Parathyroid adenoma (tissue), 2 donors: ENCODE results near the gene UTP11.

Source experiments
- H2AFZ ChIP-seq: fragments of 300-600 bp; sonication (generic); one replicate; pipeline ENCODE4 v1.7.0; 2017; ENCODE audit warnings: antibody characterized with exemption, mild to moderate bottlenecking
- H3K27ac ChIP-seq: fragments of 300-600 bp; sonication (generic); one replicate; pipeline ENCODE4 v1.7.0; 2017
- H3K27me3 ChIP-seq: fragments of 300-600 bp; sonication (generic); one replicate; pipeline ENCODE4 v1.7.0; 2017; ENCODE audit warnings: low read length; ENCODE audit not compliant: control insufficient read depth, insufficient read depth
- H3K36me3 ChIP-seq: fragments of 300-600 bp; sonication (generic); one replicate; pipeline ENCODE4 v1.7.0; 2017; ENCODE audit warnings: low read length; ENCODE audit not compliant: control insufficient read depth, insufficient read depth
- H3K4me1 ChIP-seq: fragments of 300-600 bp; sonication (generic); one replicate; pipeline ENCODE4 v1.7.0; 2017; ENCODE audit warnings: control low read depth
- H3K4me2 ChIP-seq: fragments of 300-600 bp; sonication (generic); one replicate; pipeline ENCODE4 v1.7.0; 2017; ENCODE audit warnings: low read length
- H3K4me3 ChIP-seq: fragments of 300-600 bp; sonication (generic); one replicate; pipeline ENCODE4 v1.7.0; 2017; ENCODE audit warnings: low read depth, low read length
- H3K79me2 ChIP-seq: fragments of 300-600 bp; sonication (generic); one replicate; pipeline ENCODE4 v1.7.0; 2017; ENCODE audit warnings: control low read depth
- H3K9ac ChIP-seq: fragments of 300-600 bp; sonication (generic); one replicate; pipeline ENCODE4 v1.7.0; 2017; ENCODE audit warnings: mild to moderate bottlenecking
- H3K9me3 ChIP-seq: fragments of 300-600 bp; sonication (generic); one replicate; pipeline ENCODE4 v1.7.0; 2017; ENCODE audit warnings: low read length; ENCODE audit not compliant: control insufficient read depth
- CTCF ChIP-seq: fragments of 300-600 bp; sonication (generic); IDR thresholded peaks from one replicate; pipeline ENCODE4 v1.7.0; 2017; ENCODE audit warnings: antibody characterized with exemption, mild to moderate bottlenecking
- donor health status: primary hyperparathyroidism.

UTP11 gene

GRCh38 chr1:38028105-38028591, 15.6 kb downstream of the UTP11 start:
- no peaks in the 10 kb centered on the region for H3K9me3 ChIP-seq
- no peak for TF ChIP-seq CTCF
- H3K79me2 ChIP-seq, result no peaks in the 10 kb centered on the region
- H3K36me3 ChIP-seq, result no peaks in the 10 kb centered on the region
- no peak overlapping the region for H3K27ac ChIP-seq
- no peak overlapping the region for H2AFZ ChIP-seq
- no peak overlapping the region for H3K4me3 ChIP-seq
- no peak overlapping the region for H3K4me2 ChIP-seq
- H3K27me3 ChIP-seq, result no peaks in the 10 kb centered on the region
- H3K9ac ChIP-seq, result no peak overlapping the region
- H3K4me1 ChIP-seq, result peaks cover 10% of the 10 kb centered on the region

GRCh38 chr1:38028671-38029070, 16.1 kb downstream of the UTP11 start:
- Histone ChIP-seq H3K4me3 (no peak overlapping the region), H3K27me3 (no peaks in the 10 kb centered on the region), H3K79me2 (no peaks in the 10 kb centered on the region), H3K9me3 (no peaks in the 10 kb centered on the region), H3K27ac (no peak overlapping the region), H3K36me3 (no peaks in the 10 kb centered on the region), H3K9ac (no peak overlapping the region), H3K4me2 (no peak overlapping the region), H3K4me1 (peaks cover 10% of the 10 kb centered on the region), H2AFZ (no peak overlapping the region)
- TF ChIP-seq CTCF, result no peak

GRCh38 chr1:38029081-38029681, 16.6 kb downstream of the UTP11 start:
- Histone ChIP-seq H3K36me3 (no peaks in the 10 kb centered on the region), H3K9me3 (no peaks in the 10 kb centered on the region), H3K4me1 (peaks cover 10% of the 10 kb centered on the region), H3K4me3 (no peak overlapping the region), H2AFZ (peak overlapping the region; percentile 64), H3K27me3 (no peaks in the 10 kb centered on the region), H3K79me2 (no peaks in the 10 kb centered on the region), H3K4me2 (peak overlapping the region; percentile 24), H3K9ac (no peak overlapping the region), H3K27ac (no peak overlapping the region)
- TF ChIP-seq CTCF, result no peak

GRCh38 chr1:38029685-38030511, 17.4 kb downstream of the UTP11 start:
- no peak for TF ChIP-seq CTCF
- no peaks in the 10 kb centered on the region for H3K27me3 ChIP-seq
- H3K27ac ChIP-seq, result no peak overlapping the region
- H3K9ac ChIP-seq, result no peak overlapping the region
- H3K4me1 ChIP-seq, result peaks cover 10% of the 10 kb centered on the region
- no peaks in the 10 kb centered on the region for H3K9me3 ChIP-seq
- H3K4me3 ChIP-seq, result no peak overlapping the region
- peak overlapping the region; percentile 64 for H2AFZ ChIP-seq
- no peaks in the 10 kb centered on the region for H3K36me3 ChIP-seq
- peak overlapping the region; percentile 24 for H3K4me2 ChIP-seq
- no peaks in the 10 kb centered on the region for H3K79me2 ChIP-seq
